K562 (cell line): Measurements from ENCODE around the gene OR2H2. TPM values are rescaled to one million over a fixed set of nuclear protein-coding genes. Genes with fewer than 3 reads are reported as not detected.

Source experiments
- ATF1 ChIP-seq, 2 experiments: fragments of 450-650 bp in 1 of 2; IDR thresholded peaks; 2 replicates each; pipeline ENCODE4 v1.6.1; 2016; ENCODE audit warnings: missing compliant biosample characterization in 1 of 2, missing genetic modification characterization in 1 of 2
- BRF1 ChIP-seq: IDR thresholded peaks from 3 replicates; pipeline ENCODE4 v1.6.1; 2011; ENCODE audit warnings: borderline replicate concordance, mild to moderate bottlenecking; ENCODE audit not compliant: insufficient read length; ENCODE audit errors: extremely low read depth
- CBFB ChIP-seq: sonication (generic); formaldehyde crosslinking; IDR thresholded peaks from 2 replicates; pipeline ENCODE4 v1.4.0; 2020; ENCODE audit warnings: mild to moderate bottlenecking, missing genetic modification reagents
- ELF4 ChIP-seq: fragments of 450-650 bp; formaldehyde crosslinking; IDR thresholded peaks from 2 replicates; pipeline ENCODE4 v1.4.0; 2022; ENCODE audit warnings: missing genetic modification characterization
- GABPA ChIP-seq: fragments of 200-800 bp; sonication (Bioruptor generic); conservative IDR thresholded peaks from 2 replicates; pipeline ENCODE4 v1.6.1; 2016; ENCODE audit warnings: low read depth, missing genetic modification characterization, missing compliant biosample characterization
- HES1 ChIP-seq: fragments of 450-650 bp; IDR thresholded peaks from 2 replicates; pipeline ENCODE4 v1.6.1; 2016; ENCODE audit warnings: low read depth, mild to moderate bottlenecking, moderate library complexity
- HMBOX1 ChIP-seq: sonication (generic); IDR thresholded peaks from 2 replicates; pipeline ENCODE4 v1.6.1; 2016
- HMG20B ChIP-seq: fragments of 250-450 bp; sonication (Bioruptor Pico); IDR thresholded peaks from 2 replicates; pipeline ENCODE4 v1.5.0; 2021; ENCODE audit warnings: mild to moderate bottlenecking
- HMGN3 ChIP-seq: IDR thresholded peaks from 2 replicates; pipeline ENCODE4 v1.6.1; 2011; ENCODE audit warnings: borderline replicate concordance, low read depth, mild to moderate bottlenecking, mixed read lengths, low read length; ENCODE audit not compliant: insufficient read length; ENCODE audit errors: extremely low read depth
- PHF20 ChIP-seq: fragments of 450-650 bp; IDR thresholded peaks from 2 replicates; pipeline ENCODE4 v1.6.1; 2018; ENCODE audit not compliant: partially characterized antibody
- POLR2G ChIP-seq: fragments of 200-400 bp; formaldehyde crosslinking; IDR thresholded peaks from 2 replicates; pipeline ENCODE4 v1.6.1; 2017; ENCODE audit warnings: low read depth, mild to moderate bottlenecking, antibody characterized with exemption, low read length, moderate library complexity
- PRMT5 ChIP-seq: sonication (generic); formaldehyde crosslinking; IDR thresholded peaks from 2 replicates; pipeline ENCODE4 v1.5.0; 2020; ENCODE audit warnings: missing genetic modification reagents
- RBM14 ChIP-seq: fragments of 200-400 bp; formaldehyde crosslinking; IDR thresholded peaks from 2 replicates; pipeline ENCODE4 v1.6.1; 2018; ENCODE audit warnings: low read depth, mild to moderate bottlenecking, low read length, moderate library complexity, borderline replicate concordance; ENCODE audit not compliant: insufficient read depth
- RNF219 ChIP-seq: fragments of 250-450 bp; sonication (Bioruptor Pico); IDR thresholded peaks from 2 replicates; pipeline ENCODE4 v1.5.0; 2022; ENCODE audit warnings: mild to moderate bottlenecking
- SMAD2 ChIP-seq: fragments of 150-350 bp; IDR thresholded peaks from 2 replicates; pipeline ENCODE4 v1.6.1; 2014; ENCODE audit warnings: low read depth, mild to moderate bottlenecking, low read length
- SMARCC2 ChIP-seq: fragments of 450-650 bp; IDR thresholded peaks from 2 replicates; pipeline ENCODE4 v1.6.1; 2017; ENCODE audit warnings: antibody characterized with exemption, moderate library complexity, mild to moderate bottlenecking, low read depth
- SNAPC5 ChIP-seq: fragments of 250-450 bp; sonication (Bioruptor Pico); IDR thresholded peaks from 2 replicates; pipeline ENCODE4 v1.8.0; 2021; ENCODE audit warnings: moderate library complexity, mild to moderate bottlenecking, inconsistent platforms
- SNIP1 ChIP-seq: fragments of 450-650 bp; IDR thresholded peaks from 2 replicates; pipeline ENCODE4 v1.7.1; 2017; ENCODE audit warnings: low read depth, mild to moderate bottlenecking
- SUPT5H ChIP-seq: fragments of 450-650 bp; IDR thresholded peaks from 2 replicates; pipeline ENCODE4 v1.6.1; 2016
- YBX1 ChIP-seq: fragments of 450-650 bp; IDR thresholded peaks from 2 replicates; pipeline ENCODE4 v1.7.1; 2016; ENCODE audit warnings: mild to moderate bottlenecking
- ZNF282 ChIP-seq: sonication (generic); formaldehyde crosslinking; IDR thresholded peaks from 2 replicates; pipeline ENCODE4 v1.8.1; 2023; ENCODE audit warnings: missing genetic modification reagents
- ZNF512 ChIP-seq: IDR thresholded peaks from 2 replicates; pipeline ENCODE4 v1.6.1; 2016; ENCODE audit warnings: missing genetic modification characterization, missing compliant biosample characterization
- ZNF668 ChIP-seq: fragments of 250-450 bp; sonication (Bioruptor Pico); IDR thresholded peaks from 2 replicates; pipeline ENCODE4 v1.8.0; 2022; ENCODE audit warnings: mild to moderate bottlenecking, inconsistent platforms
- ZNF707 ChIP-seq: fragments of 250-450 bp; sonication (Bioruptor Pico); conservative IDR thresholded peaks from 2 replicates; pipeline ENCODE4 v1.8.0; 2022; ENCODE audit warnings: inconsistent platforms, mild to moderate bottlenecking, moderate library complexity
- polyA plus RNA-seq, 8 experiments: library from polyadenylated mRNA; depleted of rRNA in 4 of 8; stranded (reverse) in 5 of 8; unstranded in 3 of 8; fragments of >200 nt; fragmentation: Nextera tagmentation in 2 of 8; fragmentation: Illumina TruSeq in 1 of 8; extraction: Ambion mirVana in 2 of 8; extraction: Trizol in 1 of 8; gene quantifications; 2 replicates each; pipeline versions ENCODE4 v1.2.1 to v1.2.3, GENCODE V29; 2011 to 2014; ENCODE audit warnings: inconsistent platforms in 1 of 8, missing spikeins in 1 of 8
- total RNA-seq, 7 experiments: library from RNA; depleted of rRNA in 6 of 7; stranded (reverse); fragments of >200 nt in 6 of 7; fragmentation: Illumina TruSeq in 2 of 7; extraction: Trizol in 2 of 7; gene quantifications; 2 replicates each; pipeline versions ENCODE4 v1.2.1 to v1.2.3, GENCODE V29; 2011 to 2021; ENCODE audit warnings: low replicate concordance in 1 of 7

The OR2H2 gene
- total and polyA plus RNA-seq, 9 of the 15 experiments (the other 6 are each of a cell fraction or from before 2014, with no cell fraction given) = not detected

- TF ChIP-seq YBX1 (no peak), SNIP1 (no peak), BRF1 (no peak), SNAPC5 (CRISPR knock-in tag) (no peak), CBFB (CRISPR knock-in tag) (no peak), SUPT5H (peak; percentile 91), ELF4 (CRISPR knock-in tag) (no peak), PRMT5 (no peak), ZNF282 (no peak), POLR2G (peak; percentile 95), SMAD2 (no peak), SMARCC2 (no peak), RBM14 (0 out of 2 replicates have a peak, but pooled peaks have one; percentile 23), GABPA (no peak), ZNF707 (CRISPR knock-in tag) (no peak), HMBOX1 (no peak), RNF219 (CRISPR knock-in tag) (no peak), ATF1 (CRISPR knock-in tag; IDR thresholded peaks at IDR 0.05) (peak; percentile 35; the same call in 1 of the 2 replicates), ATF1 (tag; IDR thresholded peaks at IDR 0.05) (peak; percentile 59), PHF20 (peak; percentile 34), ZNF668 (no peak), HMG20B (CRISPR knock-in tag) (no peak), HMGN3 (no peak), ZNF512 (tag) (no peak), HES1 (no peak)
Observed at GRCh38 chr6:29627755-29628418, 43.0 kb downstream of the OR2H2 start (continued).
